HG03139 (cell line): ENCODE results near the gene C19orf12.

Source experiments
- ATAC-seq: cut with Tn5 transposase; IDR thresholded peaks from one replicate; pipeline ENCODE4 v1.9.1; 2021; ENCODE audit not compliant: unreplicated experiment

Gene C19orf12

GRCh38 chr19:29697523-29698261, 17.4 kb downstream of the C19orf12 start:
- no peak for ATAC-seq

- ATAC-seq = no peak
These were observed 18.6 kb downstream of the C19orf12 start for GRCh38 chr19:29696565-29696846.

- no peak for ATAC-seq
These were observed 19.1 kb downstream of the C19orf12 start for GRCh38 chr19:29695765-29696564.

GRCh38 chr19:29694669-29695627, 20.1 kb downstream of the C19orf12 start:
- no peak for ATAC-seq

GRCh38 chr19:29694161-29694560, 20.9 kb downstream of the C19orf12 start:
- no peak for ATAC-seq

GRCh38 chr19:29690842-29691241, 24.2 kb downstream of the C19orf12 start:
- no peak for ATAC-seq

- no peak for ATAC-seq
These were observed 26.9 kb downstream of the C19orf12 start for GRCh38 chr19:29687897-29688728.

GRCh38 chr19:29687244-29687896, 27.7 kb downstream of the C19orf12 start:
- no peak for ATAC-seq

GRCh38 chr19:29686285-29686805, 28.7 kb downstream of the C19orf12 start:
- ATAC-seq = no peak

GRCh38 chr19:29685326-29685725, 29.7 kb downstream of the C19orf12 start:
- ATAC-seq = no peak

GRCh38 chr19:29683009-29683408, 32.1 kb downstream of the C19orf12 start:
- no peak for ATAC-seq

- ATAC-seq = no peak
These were observed 32.7 kb downstream of the C19orf12 start for GRCh38 chr19:29682236-29682895.

- ATAC-seq = no peak
These were observed 33.4 kb downstream of the C19orf12 start for GRCh38 chr19:29681422-29682235.

GRCh38 chr19:29680937-29681336, 34.1 kb downstream of the C19orf12 start:
- no peak for ATAC-seq

- peak; percentile 64 for ATAC-seq
These were observed 34.6 kb downstream of the C19orf12 start for GRCh38 chr19:29680447-29680846.

- ATAC-seq = no peak
These were observed 35.4 kb downstream of the C19orf12 start for GRCh38 chr19:29679598-29680210.

- ATAC-seq = no peak
These were observed 36.5 kb downstream of the C19orf12 start for GRCh38 chr19:29678484-29679106.
